Measurements from ENCODE around the gene LSM2. TPM values are rescaled to one million over a fixed set of nuclear protein-coding genes. Genes with fewer than 3 reads are reported as not detected.

LSM2 gene
- total RNA-seq, 4 donors from 2014 or later, result 23.5 to 43.0 (median 34.8) TPM

DNA sequence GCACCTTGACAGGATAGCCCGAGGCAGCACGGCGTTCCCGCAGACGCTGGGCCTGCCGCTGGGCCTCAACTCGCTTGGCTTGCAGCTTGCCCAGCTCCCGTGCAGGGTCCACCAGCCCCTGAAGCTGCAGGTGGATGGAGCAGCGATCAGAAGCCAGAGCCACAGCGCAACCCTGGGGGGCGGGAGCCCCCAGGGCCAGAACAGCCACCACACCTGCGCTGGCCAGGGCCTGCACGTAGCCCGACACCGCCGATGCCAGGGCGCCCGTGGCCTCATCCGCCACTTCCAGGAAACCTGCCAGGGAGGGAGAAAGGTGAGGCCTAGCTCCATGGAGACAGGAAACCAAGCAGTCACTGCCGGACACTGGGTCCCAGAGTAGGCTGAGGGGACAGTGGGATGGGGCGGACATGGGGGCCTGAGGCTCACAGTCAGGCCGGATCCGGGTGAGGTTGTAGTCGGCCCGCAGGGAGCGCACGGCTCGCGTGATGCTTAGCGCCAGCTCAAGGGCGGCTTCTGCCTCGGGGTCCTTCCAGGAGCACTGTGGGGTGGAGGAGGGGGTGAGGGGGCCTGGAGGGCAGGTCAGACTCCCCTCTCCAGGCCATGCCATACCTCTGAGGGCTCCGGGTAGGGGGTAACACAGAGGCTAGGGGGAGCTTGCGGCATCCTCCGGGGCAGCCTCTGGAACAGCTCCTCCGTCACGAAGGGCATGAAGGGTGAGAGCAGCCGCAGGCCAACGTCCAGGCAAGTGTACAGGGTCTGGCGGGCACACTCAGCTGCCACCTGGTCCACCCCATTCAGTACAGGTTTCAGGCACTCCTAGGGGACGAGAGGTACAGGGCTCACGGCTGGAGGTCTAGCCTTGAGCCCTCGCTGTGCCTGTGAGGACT, 27.5 kb downstream of the LSM2 start:
- in situ Hi-C loops (cut with MboI; ENCODE audit: low pct_ligation_motif_present in 1 of 4, low pct_unique_long_range_greater_than_20kb in 1 of 4, low sequenced_read_pairs in 3 of 4), result no loop called here
- Histone ChIP-seq H3K36me3 (peaks cover 0 to 14% (median 3%) of the 10 kb centered on the region in 4 donors), H3K27me3 (no peaks in the 10 kb centered on the region), H3K27ac (no peak overlapping the region), H3K9me3 (no peaks in the 10 kb centered on the region), H3K4me3 (no peak overlapping the region), H3K4me1 (peaks cover 17 to 31% (median 27%) of the 10 kb centered on the region in 4 donors)
- DNase-seq, result no peak
- intact Hi-C loops (cut with DNase I; ENCODE audit: low total_unique reads), result no loop called here
- WGBS, 2 donors (ENCODE audit: low coverage in 1 of 2), result 92 to 95% methylated on average over 4 to 42 of the region's 43 CpGs
- no peak for TF ChIP-seq POLR2AphosphoS5 (IDR thresholded peaks at IDR 0.05)
- no peak for TF ChIP-seq POLR2A (IDR thresholded peaks at IDR 0.05)
- no peak for TF ChIP-seq EP300 (IDR thresholded peaks at IDR 0.05; ENCODE audit: low read depth)
- TF ChIP-seq, protein P1, sequence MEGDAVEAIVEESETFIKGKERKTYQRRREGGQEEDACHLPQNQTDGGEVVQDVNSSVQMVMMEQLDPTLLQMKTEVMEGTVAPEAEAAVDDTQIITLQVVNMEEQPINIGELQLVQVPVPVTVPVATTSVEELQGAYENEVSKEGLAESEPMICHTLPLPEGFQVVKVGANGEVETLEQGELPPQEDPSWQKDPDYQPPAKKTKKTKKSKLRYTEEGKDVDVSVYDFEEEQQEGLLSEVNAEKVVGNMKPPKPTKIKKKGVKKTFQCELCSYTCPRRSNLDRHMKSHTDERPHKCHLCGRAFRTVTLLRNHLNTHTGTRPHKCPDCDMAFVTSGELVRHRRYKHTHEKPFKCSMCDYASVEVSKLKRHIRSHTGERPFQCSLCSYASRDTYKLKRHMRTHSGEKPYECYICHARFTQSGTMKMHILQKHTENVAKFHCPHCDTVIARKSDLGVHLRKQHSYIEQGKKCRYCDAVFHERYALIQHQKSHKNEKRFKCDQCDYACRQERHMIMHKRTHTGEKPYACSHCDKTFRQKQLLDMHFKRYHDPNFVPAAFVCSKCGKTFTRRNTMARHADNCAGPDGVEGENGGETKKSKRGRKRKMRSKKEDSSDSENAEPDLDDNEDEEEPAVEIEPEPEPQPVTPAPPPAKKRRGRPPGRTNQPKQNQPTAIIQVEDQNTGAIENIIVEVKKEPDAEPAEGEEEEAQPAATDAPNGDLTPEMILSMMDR (IDR thresholded peaks at IDR 0.05), result no peak

- no peak for TF ChIP-seq POLR2AphosphoS5 (IDR thresholded peaks at IDR 0.05)
- TF ChIP-seq, protein P1 (IDR thresholded peaks at IDR 0.05), result no peak
- TF ChIP-seq POLR2A (IDR thresholded peaks at IDR 0.05), result no peak
- no peak for TF ChIP-seq EP300 (IDR thresholded peaks at IDR 0.05; ENCODE audit: low read depth)
- 93% methylated on average over 5 of the region's 5 CpGs; no CpG with 5 or more reads in 1 of the 2 donors for WGBS, 2 donors (ENCODE audit: low coverage in 1 of 2)
- Histone ChIP-seq H3K27me3 (no peaks in the 10 kb centered on the region), H3K4me1 (peaks cover 17 to 31% (median 27%) of the 10 kb centered on the region in 4 donors), H3K36me3 (peaks cover 0 to 10% (median 0%) of the 10 kb centered on the region in 4 donors), H3K4me3 (no peak overlapping the region), H3K27ac (no peak overlapping the region), H3K9me3 (no peaks in the 10 kb centered on the region)
- no peak for DNase-seq
- intact Hi-C loops (cut with DNase I; ENCODE audit: low total_unique reads) (no loop called here), in situ Hi-C loops (cut with MboI; ENCODE audit: low pct_ligation_motif_present in 1 of 4, low pct_unique_long_range_greater_than_20kb in 1 of 4, low sequenced_read_pairs in 3 of 4) (no loop called here)
Measured at GRCh38 chr6:31778193-31778592, 28.6 kb downstream of the LSM2 start.

DNA sequence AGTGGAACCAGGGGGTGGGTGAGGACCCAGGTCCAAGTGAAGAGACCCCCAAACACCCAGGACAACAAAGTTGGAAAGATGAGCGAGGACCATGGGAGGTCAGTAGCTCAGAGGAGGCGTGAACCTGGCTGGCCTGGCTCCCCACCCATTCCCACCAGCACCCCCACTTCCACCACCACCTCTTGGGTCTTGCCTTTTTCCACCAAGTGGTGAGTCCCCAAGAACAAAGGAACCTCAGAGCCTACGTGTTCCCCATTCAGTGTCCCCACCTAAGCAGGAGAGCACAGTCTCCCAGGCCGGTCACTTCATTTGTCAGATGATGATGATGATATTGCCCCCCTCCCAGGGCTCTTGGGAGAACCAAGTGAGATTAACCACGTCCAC, 29.1 kb downstream of the LSM2 start:
- Histone ChIP-seq H3K4me3 (no peak overlapping the region), H3K27ac (peak overlapping the region; percentile 42 to 65 (median 52)), H3K27me3 (no peaks in the 10 kb centered on the region), H3K4me1 (peaks cover 17 to 31% (median 27%) of the 10 kb centered on the region in 4 donors), H3K36me3 (peaks cover 0 to 10% (median 0%) of the 10 kb centered on the region in 4 donors), H3K9me3 (no peaks in the 10 kb centered on the region)
- DNase-seq, result no peak
- TF ChIP-seq, protein P1 (IDR thresholded peaks at IDR 0.05), result no peak
- TF ChIP-seq POLR2AphosphoS5 (IDR thresholded peaks at IDR 0.05), result no peak
- TF ChIP-seq POLR2A (IDR thresholded peaks at IDR 0.05), result no peak
- TF ChIP-seq EP300 (IDR thresholded peaks at IDR 0.05; ENCODE audit: low read depth), result no peak
- in situ Hi-C loops (cut with MboI; ENCODE audit: low pct_ligation_motif_present in 1 of 4, low pct_unique_long_range_greater_than_20kb in 1 of 4, low sequenced_read_pairs in 3 of 4), result no loop called here
- WGBS, 2 donors (ENCODE audit: low coverage in 1 of 2), result 94 to 100% methylated on average over 1 to 5 of the region's 5 CpGs
- intact Hi-C loops (cut with DNase I; ENCODE audit: low total_unique reads), result no loop called here

DNA sequence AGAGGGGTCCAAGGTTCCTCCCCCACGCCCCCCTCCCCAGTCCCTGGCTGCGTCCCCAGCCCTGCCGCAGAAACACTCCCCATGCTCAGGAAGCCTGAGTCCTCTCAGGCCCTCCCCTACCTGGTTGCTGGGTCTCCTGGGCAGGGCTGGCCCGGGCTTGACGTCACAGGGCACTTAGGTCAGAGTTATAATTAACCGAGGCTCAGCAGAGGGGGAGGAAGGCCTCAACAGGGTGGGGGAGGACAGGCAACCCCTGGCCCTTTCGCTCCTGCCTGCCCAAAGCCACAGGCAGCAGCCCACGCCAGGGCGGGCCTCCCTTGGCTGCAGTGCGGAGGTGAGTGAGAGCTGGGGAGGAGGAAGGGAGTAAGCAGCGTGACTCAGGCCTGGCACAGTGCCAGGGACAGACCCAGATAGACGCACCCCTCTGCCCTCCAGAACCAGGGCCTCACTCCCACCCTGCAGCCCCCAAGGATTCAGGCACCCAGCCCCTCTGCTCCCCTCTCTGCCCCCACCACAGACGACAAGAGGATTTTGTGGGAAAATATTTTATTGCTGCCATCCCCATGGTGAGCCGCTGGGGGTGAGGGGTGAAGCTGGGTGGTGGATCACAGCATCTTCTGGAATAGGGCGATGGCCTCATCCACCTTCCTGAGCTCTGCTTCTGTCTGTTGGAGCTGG, 29.6 kb downstream of the LSM2 start, which contains the start of gene VWA7:
Gene VWA7 (minus strand): TSS at position 340 of the 678 bp plus-strand sequence. CDS start 549 bp downstream, outside the sequence.
- intact Hi-C loops (cut with DNase I; ENCODE audit: low total_unique reads) (no loop called here), in situ Hi-C loops (cut with MboI; ENCODE audit: low pct_ligation_motif_present in 1 of 4, low pct_unique_long_range_greater_than_20kb in 1 of 4, low sequenced_read_pairs in 3 of 4) (no loop called here)
- H3K36me3 ChIP-seq, result peaks cover 0 to 10% (median 0%) of the 10 kb centered on the region in 4 donors
- H3K27ac ChIP-seq, result peak within 1 kb of the TSS; percentile 42 to 65 (median 52)
- 11% methylated on average over 13 of the region's 15 CpGs; no CpG with 5 or more reads in 1 of the 2 donors for WGBS, 2 donors (ENCODE audit: low coverage in 1 of 2)
- no peaks in the 10 kb centered on the region for H3K27me3 ChIP-seq
- peaks cover 17 to 33% (median 27%) of the 10 kb centered on the region in 4 donors for H3K4me1 ChIP-seq
- TF ChIP-seq POLR2A (IDR thresholded peaks at IDR 0.05), result peak; percentile 54
- TF ChIP-seq POLR2AphosphoS5 (IDR thresholded peaks at IDR 0.05), result peak in 2 of 3 donors; percentile 61 to 70
- TF ChIP-seq, protein P1 (IDR thresholded peaks at IDR 0.05), result no peak
- no peak for TF ChIP-seq EP300 (IDR thresholded peaks at IDR 0.05; ENCODE audit: low read depth)
- no peaks in the 10 kb centered on the region for H3K9me3 ChIP-seq
- peak within 1 kb of the TSS in 1 of 4 donors; percentile 9 for H3K4me3 ChIP-seq
- peak; percentile 87 for DNase-seq

All from transverse colon (tissue), 4 donors.